DOHH2 (cell line): ENCODE data around the gene TMEM255B.

Experiments used
- H3F3A ChIP-seq: fragments of 200-600 bp; sonication (generic), shearing (Covaris generic); 2 replicates; pipeline ENCODE4 v1.6.0; 2016; ENCODE audit warnings: antibody characterized with exemption, mild to moderate bottlenecking; ENCODE audit not compliant: control insufficient read depth, insufficient read depth
- H3K27ac ChIP-seq: fragments of 200-600 bp; sonication (generic); 2 replicates; pipeline ENCODE4 v1.5.1; 2014; ENCODE audit warnings: low read depth, mild to moderate bottlenecking, low read length, moderate library complexity
- H3K27me3 ChIP-seq: fragments of 200-600 bp; sonication (generic); 2 replicates; pipeline ENCODE4 v1.6.1; 2014; ENCODE audit warnings: mild to moderate bottlenecking, low read length, mixed read lengths; ENCODE audit not compliant: control insufficient read depth
- H3K36me3 ChIP-seq: fragments of 200-600 bp; sonication (generic); 2 replicates; pipeline ENCODE4 v1.6.1; 2014; ENCODE audit warnings: mild to moderate bottlenecking, low read length, moderate library complexity, mixed read lengths; ENCODE audit not compliant: control insufficient read depth
- H3K4me1 ChIP-seq: fragments of 200-600 bp; sonication (generic); 2 replicates; pipeline ENCODE4 v1.6.1; 2014; ENCODE audit warnings: mild to moderate bottlenecking, low read length, mixed read lengths; ENCODE audit not compliant: control insufficient read depth
- H3K4me2 ChIP-seq: fragments of 200-600 bp; sonication (generic); 2 replicates; pipeline ENCODE4 v1.6.0; 2014; ENCODE audit warnings: mild to moderate bottlenecking, low read length, moderate library complexity
- H3K4me3 ChIP-seq: fragments of 200-600 bp; sonication (generic); 2 replicates; pipeline ENCODE4 v1.5.1; 2014; ENCODE audit warnings: mild to moderate bottlenecking, low read length, mixed read lengths
- H3K79me2 ChIP-seq: fragments of 200-600 bp; sonication (generic); 2 replicates; pipeline ENCODE4 v1.6.1; 2014; ENCODE audit warnings: mild to moderate bottlenecking, low read length, mixed read lengths; ENCODE audit not compliant: control insufficient read depth
- H3K9me2 ChIP-seq: fragments of 200-600 bp; sonication (generic); replicated peaks from 2 replicates; pipeline ENCODE4 v1.6.1; 2014; ENCODE audit warnings: mild to moderate bottlenecking, low read length, mixed read lengths; ENCODE audit not compliant: control insufficient read depth
- H3K9me3 ChIP-seq: fragments of 200-600 bp; sonication (generic); 2 replicates; pipeline ENCODE4 v1.6.1; 2014; ENCODE audit warnings: antibody characterized with exemption, low read length, mixed read lengths; ENCODE audit not compliant: control insufficient read depth, insufficient read depth
- H4K20me1 ChIP-seq: fragments of 200-600 bp; sonication (generic); 2 replicates; pipeline ENCODE4 v1.6.0; 2014; ENCODE audit warnings: low read depth, mild to moderate bottlenecking, antibody characterized with exemption, low read length, moderate library complexity; ENCODE audit not compliant: control insufficient read depth, insufficient read depth
- EZH2phosphoT487 ChIP-seq: fragments of 200-600 bp; sonication (generic); IDR thresholded peaks from 2 replicates; pipeline ENCODE4 v1.6.1; 2017; ENCODE audit warnings: borderline replicate concordance, mild to moderate bottlenecking, antibody characterized with exemption, low read length, moderate library complexity, mixed read lengths
- TF ChIP-seq, protein P1 (sequence below): fragments of 200-600 bp; sonication (generic); IDR thresholded peaks from one replicate; pipeline ENCODE4 v1.5.1; 2014; ENCODE audit warnings: antibody characterized with exemption, mild to moderate bottlenecking, low read depth, low read length; ENCODE audit not compliant: poor library complexity, severe bottlenecking

The TMEM255B gene

DNA sequence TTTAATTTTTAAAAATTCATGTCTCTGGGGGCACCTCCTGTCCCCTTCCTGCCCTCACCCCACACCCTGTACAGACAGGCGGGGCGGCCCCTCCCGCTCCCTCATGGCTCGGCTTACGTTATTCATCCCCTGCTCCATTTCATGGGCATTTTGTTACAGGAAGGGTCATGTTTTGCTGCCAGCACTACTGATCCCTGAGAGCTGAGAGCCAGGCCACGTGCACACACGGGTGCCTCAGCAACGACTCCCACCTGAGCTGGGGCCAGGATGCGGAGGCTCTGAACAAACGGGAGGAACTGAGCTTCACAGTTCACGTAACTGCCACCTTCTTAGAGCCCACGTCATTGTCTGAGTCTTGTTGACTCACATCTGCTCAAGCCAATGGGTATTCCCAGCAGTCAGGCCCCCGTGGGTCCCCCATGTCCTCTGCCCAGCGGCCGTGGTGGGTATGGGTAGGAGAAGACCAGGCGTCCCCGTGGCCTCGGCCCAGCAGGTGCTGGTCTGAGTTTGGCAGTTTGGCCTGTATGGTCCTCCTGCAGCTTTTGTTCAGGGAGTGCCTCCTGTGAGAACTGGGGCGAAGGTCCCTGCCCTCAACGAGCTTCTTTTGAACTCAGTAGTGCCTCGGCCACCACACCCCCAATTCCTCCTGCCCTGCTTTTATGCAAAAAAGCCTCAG, 16.4 kb upstream of the TMEM255B start:
- Histone ChIP-seq H3K4me1 (no peaks in the 10 kb centered on the region), H3K4me2 (no peak overlapping the region), H3K9me2 (no peaks in the 10 kb centered on the region), H3K27me3 (no peaks in the 10 kb centered on the region), H3F3A (no peaks in the 10 kb centered on the region), H3K4me3 (no peak overlapping the region), H4K20me1 (no peaks in the 10 kb centered on the region), H3K79me2 (no peaks in the 10 kb centered on the region), H3K27ac (no peak overlapping the region), H3K36me3 (no peaks in the 10 kb centered on the region), H3K9me3 (no peaks in the 10 kb centered on the region)
- no peak for TF ChIP-seq EZH2phosphoT487
- TF ChIP-seq, protein P1, sequence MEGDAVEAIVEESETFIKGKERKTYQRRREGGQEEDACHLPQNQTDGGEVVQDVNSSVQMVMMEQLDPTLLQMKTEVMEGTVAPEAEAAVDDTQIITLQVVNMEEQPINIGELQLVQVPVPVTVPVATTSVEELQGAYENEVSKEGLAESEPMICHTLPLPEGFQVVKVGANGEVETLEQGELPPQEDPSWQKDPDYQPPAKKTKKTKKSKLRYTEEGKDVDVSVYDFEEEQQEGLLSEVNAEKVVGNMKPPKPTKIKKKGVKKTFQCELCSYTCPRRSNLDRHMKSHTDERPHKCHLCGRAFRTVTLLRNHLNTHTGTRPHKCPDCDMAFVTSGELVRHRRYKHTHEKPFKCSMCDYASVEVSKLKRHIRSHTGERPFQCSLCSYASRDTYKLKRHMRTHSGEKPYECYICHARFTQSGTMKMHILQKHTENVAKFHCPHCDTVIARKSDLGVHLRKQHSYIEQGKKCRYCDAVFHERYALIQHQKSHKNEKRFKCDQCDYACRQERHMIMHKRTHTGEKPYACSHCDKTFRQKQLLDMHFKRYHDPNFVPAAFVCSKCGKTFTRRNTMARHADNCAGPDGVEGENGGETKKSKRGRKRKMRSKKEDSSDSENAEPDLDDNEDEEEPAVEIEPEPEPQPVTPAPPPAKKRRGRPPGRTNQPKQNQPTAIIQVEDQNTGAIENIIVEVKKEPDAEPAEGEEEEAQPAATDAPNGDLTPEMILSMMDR, result no peak

DNA sequence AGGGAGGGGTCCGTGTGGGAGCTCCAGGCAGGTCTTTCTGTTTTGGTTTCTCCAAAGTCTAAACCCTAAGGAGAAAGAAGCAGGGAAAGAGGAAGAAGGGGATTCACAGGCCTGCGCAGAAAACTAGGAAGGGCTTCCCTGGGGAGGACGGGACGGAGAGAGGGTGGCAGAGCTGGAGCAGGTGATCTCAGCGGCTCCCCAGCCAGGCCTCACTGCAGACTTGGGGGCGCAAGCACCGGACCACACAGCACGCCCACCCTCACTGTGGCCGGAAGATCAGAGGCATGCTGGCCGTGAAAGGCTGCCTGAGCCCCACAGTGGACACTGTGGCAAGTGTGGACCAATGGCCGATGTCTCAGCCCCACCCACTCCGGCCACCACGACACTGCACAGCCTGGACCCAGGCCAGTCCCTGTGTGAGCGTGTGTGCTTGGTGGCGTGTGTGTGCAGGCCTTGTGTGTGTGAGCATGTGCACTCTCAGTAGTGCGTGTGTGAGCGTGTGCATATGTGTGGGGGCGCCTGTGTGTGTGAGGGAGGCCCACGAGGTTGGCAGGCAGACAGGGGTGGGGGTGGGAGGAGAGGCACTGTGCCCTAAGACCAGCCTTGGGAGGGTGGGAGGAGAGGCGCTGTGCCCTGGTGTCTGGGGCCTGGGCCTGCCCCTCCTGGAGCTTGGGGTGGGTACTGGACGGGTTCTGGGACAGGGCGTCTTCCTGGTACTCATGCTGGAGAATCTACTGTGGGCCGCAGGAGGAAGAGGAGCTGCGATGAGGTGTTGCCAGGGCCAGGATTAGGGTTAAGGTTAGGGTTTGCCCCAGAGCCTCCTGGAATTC, 15.4 kb upstream of the TMEM255B start:
- Histone ChIP-seq H3K9me2 (no peaks in the 10 kb centered on the region), H3F3A (no peaks in the 10 kb centered on the region), H3K4me1 (no peaks in the 10 kb centered on the region), H3K27ac (no peak overlapping the region), H3K27me3 (no peaks in the 10 kb centered on the region), H3K36me3 (no peaks in the 10 kb centered on the region), H3K9me3 (no peaks in the 10 kb centered on the region), H3K4me3 (no peak overlapping the region), H3K79me2 (no peaks in the 10 kb centered on the region), H3K4me2 (no peak overlapping the region), H4K20me1 (no peaks in the 10 kb centered on the region)
- TF ChIP-seq, protein P1, result no peak
- no peak for TF ChIP-seq EZH2phosphoT487

DNA sequence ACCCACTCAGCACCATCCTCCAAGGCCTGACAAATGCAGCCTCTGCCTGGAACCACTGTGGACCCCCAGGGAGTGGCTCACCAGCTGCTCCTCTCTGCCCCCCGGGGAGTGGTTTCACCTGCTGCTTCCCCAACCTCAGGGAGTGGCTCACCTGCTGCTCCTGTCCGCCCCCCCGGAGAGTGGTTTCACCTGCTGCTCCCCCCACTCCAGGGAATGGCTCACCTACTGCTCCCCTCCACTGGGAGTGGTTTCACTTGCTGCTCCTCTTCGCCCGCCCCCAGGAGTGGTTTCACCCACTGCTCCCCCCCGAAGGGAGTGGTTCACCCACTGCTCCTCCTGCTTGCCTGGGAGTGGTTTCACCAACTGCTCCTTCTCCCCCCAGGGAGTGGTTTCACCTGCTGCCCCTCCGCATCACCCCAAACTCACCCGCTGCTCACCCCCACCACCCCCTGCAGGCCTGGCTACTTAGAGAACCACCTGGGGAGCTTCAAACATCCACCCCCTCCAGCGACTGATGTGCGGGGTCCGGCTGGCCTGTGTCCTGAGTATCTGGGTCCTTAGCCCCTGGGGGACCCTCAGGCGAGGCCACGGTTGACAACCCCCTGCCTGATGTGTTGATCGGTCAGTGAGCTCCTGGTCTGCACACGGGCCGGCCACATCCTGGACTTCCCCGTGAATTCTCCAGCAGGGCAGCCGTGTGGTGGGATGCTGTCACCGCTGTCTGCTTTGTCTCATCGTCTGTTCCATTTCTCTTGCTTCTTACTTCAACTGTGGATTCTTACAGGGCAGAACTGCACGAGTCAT, 14.6 kb upstream of the TMEM255B start:
- H3K4me1 ChIP-seq, result no peaks in the 10 kb centered on the region
- no peak overlapping the region for H3K4me2 ChIP-seq
- no peaks in the 10 kb centered on the region for H4K20me1 ChIP-seq
- TF ChIP-seq, protein P1, result no peak
- no peak for TF ChIP-seq EZH2phosphoT487
- H3K9me3 ChIP-seq, result no peaks in the 10 kb centered on the region
- H3K9me2 ChIP-seq, result no peaks in the 10 kb centered on the region
- H3F3A ChIP-seq, result no peaks in the 10 kb centered on the region
- H3K36me3 ChIP-seq, result no peaks in the 10 kb centered on the region
- H3K27me3 ChIP-seq, result no peaks in the 10 kb centered on the region
- H3K27ac ChIP-seq, result no peak overlapping the region
- H3K4me3 ChIP-seq, result no peak overlapping the region
- no peaks in the 10 kb centered on the region for H3K79me2 ChIP-seq
